ENCODE data around the gene GATAD2B. TPM values are rescaled to one million over a fixed set of nuclear protein-coding genes. Genes with fewer than 3 reads are reported as not detected.

GATAD2B gene
- total RNA-seq, 1 donor from 2014 or later, result 47.0 TPM

DNA sequence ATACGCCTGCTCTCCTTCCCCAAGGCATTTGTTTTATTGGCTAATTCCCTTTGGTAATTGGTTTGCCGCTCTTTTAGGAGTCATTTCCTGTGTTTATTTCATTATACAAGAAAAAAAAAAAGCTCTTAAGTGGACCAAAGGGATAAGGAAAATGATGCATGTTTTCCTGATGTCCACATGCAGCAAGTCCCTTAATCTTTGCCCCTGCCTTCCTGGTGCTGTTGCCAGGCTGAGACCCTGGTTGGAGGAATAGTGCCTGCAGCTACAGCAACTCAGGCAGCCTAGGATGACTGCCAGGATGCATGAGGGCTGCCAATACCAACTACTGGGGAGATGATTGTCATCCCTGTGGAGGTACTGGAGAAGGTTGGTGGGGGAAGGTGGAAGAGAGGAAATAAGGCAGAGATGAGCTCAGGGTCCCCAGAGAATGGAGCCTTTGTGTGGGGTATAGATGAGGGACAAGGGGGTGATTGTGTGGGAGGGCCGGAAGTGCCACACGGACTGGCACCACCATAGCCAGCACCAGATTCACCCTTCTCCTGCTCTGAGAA lies 6.1 kb upstream of the GATAD2B start:
- Mint-ChIP-seq H3K36me3 (ENCODE audit: low read depth) (peaks cover 3% of the 10 kb centered on the region), H3K4me3 (ENCODE audit: unreplicated experiment) (no peak overlapping the region), H3K27me3 (ENCODE audit: low read depth) (no peaks in the 10 kb centered on the region), H3K4me1 (ENCODE audit: low read depth) (peaks cover 12% of the 10 kb centered on the region), H3K27ac (ENCODE audit: unreplicated experiment) (peak overlapping the region; percentile 74), H3K9me3 (ENCODE audit: low read depth) (no peaks in the 10 kb centered on the region)
- DNase-seq (ENCODE audit: low spot score), result no peak
- TF ChIP-seq CTCF (IDR thresholded peaks at IDR 0.05), result no peak

GRCh38 chr1:153928245-153928644 lies 5.5 kb upstream of the GATAD2B start:
- Mint-ChIP-seq H3K4me1 (ENCODE audit: low read depth) (peaks cover 17% of the 10 kb centered on the region), H3K9me3 (ENCODE audit: low read depth) (no peaks in the 10 kb centered on the region), H3K27me3 (ENCODE audit: low read depth) (no peaks in the 10 kb centered on the region), H3K4me3 (ENCODE audit: unreplicated experiment) (no peak overlapping the region), H3K36me3 (ENCODE audit: low read depth) (peaks cover 1% of the 10 kb centered on the region), H3K27ac (ENCODE audit: unreplicated experiment) (peak overlapping the region; percentile 9)
- no peak for TF ChIP-seq CTCF (IDR thresholded peaks at IDR 0.05)
- DNase-seq (ENCODE audit: low spot score), result no peak

DNA sequence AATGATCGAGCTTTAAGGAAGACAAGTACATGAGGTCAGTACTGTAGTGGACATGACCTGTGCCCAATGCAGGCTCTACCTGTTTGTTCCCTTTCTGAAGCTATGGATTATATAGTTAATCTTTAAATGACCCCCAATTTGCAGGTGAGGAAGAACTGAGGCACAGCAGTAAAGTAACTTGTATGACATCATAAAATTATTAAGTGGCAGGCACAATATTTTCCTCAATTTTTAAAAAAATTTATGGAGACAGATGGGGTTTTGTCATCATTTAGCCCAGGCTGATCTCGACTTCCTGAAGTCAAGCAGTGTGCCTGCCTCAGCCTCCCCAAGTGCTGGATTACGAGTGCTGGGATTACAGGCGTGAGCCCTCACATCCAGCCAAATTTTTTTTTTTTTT lies 3.6 kb upstream of the GATAD2B start:
- no peak for DNase-seq (ENCODE audit: low spot score)
- Mint-ChIP-seq H3K27me3 (ENCODE audit: low read depth) (no peaks in the 10 kb centered on the region), H3K36me3 (ENCODE audit: low read depth) (no peaks in the 10 kb centered on the region), H3K27ac (ENCODE audit: unreplicated experiment) (no peak overlapping the region), H3K9me3 (ENCODE audit: low read depth) (no peaks in the 10 kb centered on the region), H3K4me3 (ENCODE audit: unreplicated experiment) (no peak overlapping the region), H3K4me1 (ENCODE audit: low read depth) (peaks cover 20% of the 10 kb centered on the region)
- no peak for TF ChIP-seq CTCF (IDR thresholded peaks at IDR 0.05)

DNA sequence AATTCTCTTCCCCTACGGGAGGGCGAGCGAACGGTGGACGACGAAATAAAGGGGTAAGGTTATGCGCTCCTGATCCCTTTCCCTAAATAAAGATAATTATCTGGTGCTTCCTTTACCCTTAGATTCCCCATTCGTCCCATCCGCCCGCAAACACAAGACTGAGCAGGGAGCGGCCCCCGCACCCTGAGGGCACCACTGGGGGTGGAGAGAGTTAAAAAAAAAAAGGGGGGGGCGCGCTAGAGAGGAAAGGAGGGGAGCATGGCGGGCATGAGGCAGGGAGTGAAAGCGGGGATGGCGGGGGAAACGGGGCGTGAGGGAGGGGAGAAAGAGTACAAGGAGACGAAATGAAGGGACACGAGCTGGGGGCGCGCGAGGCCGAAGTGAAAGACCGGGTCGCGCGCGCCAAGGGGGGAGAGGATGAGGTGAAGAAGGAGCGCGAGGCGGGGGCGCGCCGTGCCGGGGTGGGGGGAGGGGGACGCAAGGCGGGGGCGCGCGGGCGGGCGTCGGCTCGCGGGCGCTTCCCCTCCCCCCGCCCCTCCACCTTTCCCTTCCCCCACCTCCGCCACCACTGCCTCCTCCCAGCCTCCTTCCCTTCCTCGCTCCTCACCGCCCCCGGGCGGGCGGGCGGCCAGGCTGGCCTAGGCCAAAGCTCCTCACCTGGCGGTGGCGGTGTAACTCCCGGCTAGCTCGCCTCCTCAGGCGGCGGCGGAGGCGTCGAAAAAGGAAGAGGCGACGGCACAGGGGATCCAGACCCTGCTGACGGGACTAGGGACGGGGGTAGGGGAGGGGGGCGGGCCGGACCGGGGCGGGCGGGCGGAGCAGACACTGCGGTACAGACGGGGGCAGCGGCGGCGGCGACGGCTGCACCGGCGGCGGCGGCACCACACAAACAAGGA lies 448 bp downstream of the GATAD2B start:
- H3K27me3 Mint-ChIP-seq (ENCODE audit: low read depth), result no peaks in the 10 kb centered on the region
- peaks cover 43% of the 10 kb centered on the region for H3K4me1 Mint-ChIP-seq (ENCODE audit: low read depth)
- H3K9me3 Mint-ChIP-seq (ENCODE audit: low read depth), result no peaks in the 10 kb centered on the region
- DNase-seq (ENCODE audit: low spot score), result no peak
- peak overlapping the region; percentile 92 for H3K27ac Mint-ChIP-seq (ENCODE audit: unreplicated experiment)
- no peaks in the 10 kb centered on the region for H3K36me3 Mint-ChIP-seq (ENCODE audit: low read depth)
- peak overlapping the region; percentile 94 for H3K4me3 Mint-ChIP-seq (ENCODE audit: unreplicated experiment)
- peak; percentile 48 for TF ChIP-seq CTCF (IDR thresholded peaks at IDR 0.05)

DNA sequence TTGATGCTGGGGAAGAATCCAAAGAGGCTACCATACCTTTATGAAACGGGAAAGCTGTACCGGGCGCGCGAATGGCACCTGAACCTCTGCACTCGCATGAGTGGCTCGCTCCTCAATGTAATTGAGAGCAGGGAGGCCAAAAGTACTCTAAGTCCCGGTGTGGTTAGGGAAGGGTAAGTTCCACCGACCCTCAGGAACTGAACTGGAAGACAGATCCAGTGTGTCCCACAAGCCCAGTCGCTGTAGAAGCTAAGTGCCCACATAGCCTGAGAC lies 1.0 kb downstream of the GATAD2B start:
- Mint-ChIP-seq H3K27ac (ENCODE audit: unreplicated experiment) (peak overlapping the region; percentile 92), H3K9me3 (ENCODE audit: low read depth) (no peaks in the 10 kb centered on the region)

More for the DNA sequence above, 1.0 kb downstream of the GATAD2B start:
- H3K4me1 Mint-ChIP-seq (ENCODE audit: low read depth), result peaks cover 43% of the 10 kb centered on the region
- no peaks in the 10 kb centered on the region for H3K27me3 Mint-ChIP-seq (ENCODE audit: low read depth)
- peak overlapping the region; percentile 94 for H3K4me3 Mint-ChIP-seq (ENCODE audit: unreplicated experiment)
- TF ChIP-seq CTCF (IDR thresholded peaks at IDR 0.05), result no peak
- no peaks in the 10 kb centered on the region for H3K36me3 Mint-ChIP-seq (ENCODE audit: low read depth)
- DNase-seq (ENCODE audit: low spot score), result no peak
